ENCODE data around the gene USP32.
"Not testable (repeated sequence)": the region's sequence is repeated elsewhere in the genome, so short reads cannot be mapped to it uniquely, and the experiment has no call there.

Gene USP32

DNA sequence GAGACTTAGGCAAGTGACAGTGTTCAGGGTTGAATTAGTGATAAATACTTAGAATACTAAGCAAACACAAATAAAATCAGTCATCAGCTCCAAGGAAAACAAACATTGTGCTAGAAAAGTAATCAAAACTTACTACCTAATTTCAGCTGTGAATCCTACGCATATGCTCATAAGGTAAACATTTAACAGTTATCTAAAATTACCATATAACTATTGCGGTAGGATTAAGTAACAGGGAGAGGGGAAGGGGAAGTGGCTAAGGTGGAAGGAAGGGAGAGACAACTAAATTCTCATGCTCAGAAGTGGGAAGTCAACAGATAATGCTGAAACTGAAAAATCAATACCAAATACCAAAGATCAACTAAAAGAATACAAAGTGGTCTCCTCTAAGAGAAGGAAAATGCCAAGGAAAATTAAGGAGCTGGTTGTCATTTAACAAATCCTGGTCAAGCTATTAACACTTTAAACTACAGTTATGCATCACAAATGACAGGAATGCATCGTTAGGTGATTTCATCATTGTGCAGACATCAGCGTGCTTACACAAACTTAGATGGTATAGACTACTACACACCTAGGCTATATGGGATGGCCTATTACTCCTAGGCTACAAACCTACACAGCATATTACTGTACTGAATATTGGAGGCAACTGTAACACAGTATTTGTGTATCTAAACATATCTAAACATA, 20.0 kb downstream of the USP32 start:
- no peak for DNase-seq

DNA sequence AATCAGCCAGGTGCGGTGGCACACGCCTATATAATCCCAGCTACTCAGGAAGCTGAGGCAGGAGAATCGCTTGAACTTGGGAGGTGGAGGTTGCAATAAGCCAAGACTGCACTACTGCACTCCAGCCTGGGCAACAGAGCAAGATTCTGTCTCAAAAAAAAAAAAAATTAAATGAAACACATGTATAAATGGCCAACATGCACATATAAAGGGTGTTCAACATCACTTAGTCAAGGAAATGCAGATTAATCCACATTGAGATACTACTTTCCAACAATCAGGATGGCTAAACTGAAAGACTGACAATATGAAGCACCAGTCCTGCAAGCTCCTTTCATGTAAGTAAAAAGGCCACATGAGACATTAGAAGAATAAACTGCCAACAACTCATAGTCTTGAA, 20.5 kb downstream of the USP32 start:
- DNase-seq, result no peak

DNA sequence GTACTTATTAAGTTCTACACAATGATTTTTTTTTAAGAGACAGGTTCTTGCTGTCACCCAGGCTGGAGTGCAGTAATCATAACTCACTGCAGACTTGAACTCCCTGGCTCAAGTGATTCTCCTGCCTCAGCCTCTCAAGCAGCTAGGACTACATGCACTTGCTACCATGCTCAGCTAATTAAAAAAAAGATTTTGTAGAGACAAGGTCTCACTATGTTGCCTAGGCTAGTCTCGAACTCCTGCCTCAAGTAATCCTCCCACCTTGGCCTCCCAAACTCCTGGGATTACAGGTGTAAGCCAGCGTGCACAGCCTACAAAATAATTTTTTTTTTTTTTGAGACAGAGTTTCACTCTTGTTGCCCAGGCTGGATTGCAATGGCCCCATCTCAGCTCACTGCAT, 22.2 kb downstream of the USP32 start:
- no peak for DNase-seq

DNA sequence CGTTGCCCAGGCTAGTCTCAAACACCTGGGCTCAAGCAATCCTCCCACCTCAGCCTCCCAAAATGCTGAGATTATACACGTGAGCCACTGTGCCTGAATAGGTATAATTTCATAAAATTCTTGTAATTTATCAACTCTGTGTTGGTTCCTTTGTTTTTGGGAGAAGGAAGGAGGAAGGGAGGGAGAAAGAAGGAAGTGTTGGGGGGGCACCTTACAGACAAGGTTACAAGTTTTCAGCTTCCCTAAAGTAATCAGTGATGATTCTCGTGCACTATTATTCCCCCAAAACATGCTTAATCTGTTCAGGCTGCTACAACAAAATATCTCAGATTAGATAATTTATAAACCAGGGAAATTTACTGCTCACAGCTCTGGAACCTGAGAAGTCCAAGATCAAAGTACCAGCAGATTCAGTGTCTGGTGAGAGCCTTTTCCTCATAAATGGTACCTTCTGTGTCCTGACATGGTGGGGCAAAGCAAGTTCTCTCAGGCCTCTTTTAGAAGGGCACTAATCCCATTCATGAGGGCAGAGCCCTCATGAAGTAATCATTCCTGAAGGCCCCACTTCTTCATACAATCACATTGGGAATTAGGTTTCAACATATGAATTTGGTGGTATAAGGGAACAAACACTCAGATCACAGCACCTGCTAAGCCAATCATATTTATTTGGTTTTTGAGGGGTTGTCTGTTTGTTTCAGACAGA, 28.1 kb downstream of the USP32 start:
- DNase-seq, result no peak

DNA sequence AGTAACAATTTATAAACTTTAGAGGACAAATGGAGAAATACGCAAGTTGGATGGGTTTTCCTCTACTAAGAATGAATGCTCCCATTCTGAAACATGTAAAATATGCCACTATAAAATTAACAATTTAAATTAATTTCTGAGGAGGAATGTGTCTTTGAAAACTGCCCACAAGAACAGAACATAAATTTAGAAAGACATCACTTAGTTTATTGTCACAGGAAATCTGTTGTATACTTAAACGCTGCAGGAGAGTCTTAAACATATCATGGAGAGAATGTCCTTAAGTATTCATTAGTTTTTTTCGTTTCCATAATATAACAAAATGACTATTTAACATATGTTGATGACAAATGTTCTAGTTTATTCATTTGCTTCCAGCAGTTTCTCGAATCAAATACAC, 29.6 kb downstream of the USP32 start:
- no peak for DNase-seq

DNA sequence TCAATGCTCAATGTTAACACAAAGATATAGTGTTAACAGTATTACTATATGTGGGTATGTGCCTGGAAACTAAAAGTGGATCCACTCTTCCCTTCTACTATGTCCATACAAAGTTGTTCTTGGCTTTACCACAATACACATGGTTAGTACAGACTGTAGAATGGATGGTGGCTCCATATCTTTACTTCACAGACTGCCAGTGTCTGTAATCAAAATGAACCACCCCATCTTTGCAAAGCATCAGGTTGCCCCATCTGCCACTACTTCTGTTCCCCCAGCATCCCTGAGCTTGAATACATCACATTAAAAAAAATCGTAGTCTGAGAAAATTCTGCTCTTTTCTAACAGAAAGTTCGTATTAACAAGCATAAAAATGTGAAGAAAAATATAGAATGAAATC, 30.0 kb downstream of the USP32 start:
- DNase-seq, result no peak

DNA sequence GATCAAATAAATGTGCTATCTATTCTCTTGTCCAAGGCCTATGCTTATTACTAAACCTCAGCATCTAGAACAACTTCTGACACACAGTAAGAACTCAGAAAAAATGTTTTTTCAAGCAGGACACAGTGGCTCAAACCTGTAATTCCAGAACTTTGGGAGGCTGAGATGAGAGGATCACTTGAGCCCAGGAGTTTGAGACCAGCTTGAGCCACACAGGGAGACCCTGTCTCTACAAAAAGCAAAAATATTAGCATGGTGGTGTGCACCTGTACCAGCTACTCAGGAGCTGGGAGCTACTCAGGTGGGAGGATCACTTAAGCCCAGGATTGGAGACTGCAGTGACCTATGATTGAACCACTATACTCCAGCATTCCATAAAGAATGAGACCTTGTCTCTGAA, 32.5 kb downstream of the USP32 start:
- DNase-seq, result no peak

DNA sequence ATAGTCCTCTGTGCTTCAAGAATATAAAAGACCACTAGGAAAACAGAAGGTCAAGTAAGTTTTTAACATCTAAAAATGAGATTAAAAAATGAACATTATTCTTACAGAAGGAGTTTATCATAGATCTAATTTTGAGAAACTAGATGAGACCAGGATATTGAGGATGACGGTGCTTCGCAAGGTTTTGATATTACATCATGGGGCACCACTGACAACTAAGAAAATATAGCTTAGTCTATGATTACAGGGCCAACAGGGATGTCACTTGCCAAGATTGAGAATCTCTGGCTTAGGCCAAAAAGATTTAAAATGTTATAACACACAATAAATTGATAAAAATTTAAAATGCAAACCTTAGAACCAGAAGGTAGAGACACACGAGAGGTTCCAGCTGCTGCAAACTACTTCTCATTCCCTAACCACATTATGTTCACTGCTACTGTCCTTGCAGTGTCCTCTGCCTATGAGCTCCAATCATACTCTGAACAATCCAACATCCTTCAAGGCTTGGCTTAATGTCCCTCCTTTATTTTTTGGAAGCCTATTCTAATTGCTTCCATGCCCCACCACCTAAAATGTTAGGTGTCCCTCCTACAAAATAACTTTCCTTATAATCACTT, 33.2 kb downstream of the USP32 start:
- DNase-seq, result no peak

DNA sequence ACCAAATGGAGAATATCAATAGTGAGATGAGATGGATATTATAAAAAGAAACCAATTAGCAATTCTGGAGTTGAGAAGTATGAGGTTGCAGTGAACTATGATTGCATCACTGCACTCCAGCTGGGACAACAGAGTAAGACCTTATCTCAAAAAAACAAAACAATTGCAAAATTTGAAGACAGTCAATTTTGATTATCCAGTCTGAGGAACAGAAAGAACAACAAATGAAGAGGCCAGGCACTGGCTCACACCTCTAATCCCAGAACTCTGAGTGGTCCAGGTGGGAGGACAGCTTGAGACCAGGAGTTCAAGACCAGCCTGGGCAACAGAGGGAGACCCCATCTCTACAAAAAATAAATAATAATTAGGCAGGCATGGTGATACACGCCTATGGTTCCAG, 35.0 kb downstream of the USP32 start:
- no peak for DNase-seq

DNA sequence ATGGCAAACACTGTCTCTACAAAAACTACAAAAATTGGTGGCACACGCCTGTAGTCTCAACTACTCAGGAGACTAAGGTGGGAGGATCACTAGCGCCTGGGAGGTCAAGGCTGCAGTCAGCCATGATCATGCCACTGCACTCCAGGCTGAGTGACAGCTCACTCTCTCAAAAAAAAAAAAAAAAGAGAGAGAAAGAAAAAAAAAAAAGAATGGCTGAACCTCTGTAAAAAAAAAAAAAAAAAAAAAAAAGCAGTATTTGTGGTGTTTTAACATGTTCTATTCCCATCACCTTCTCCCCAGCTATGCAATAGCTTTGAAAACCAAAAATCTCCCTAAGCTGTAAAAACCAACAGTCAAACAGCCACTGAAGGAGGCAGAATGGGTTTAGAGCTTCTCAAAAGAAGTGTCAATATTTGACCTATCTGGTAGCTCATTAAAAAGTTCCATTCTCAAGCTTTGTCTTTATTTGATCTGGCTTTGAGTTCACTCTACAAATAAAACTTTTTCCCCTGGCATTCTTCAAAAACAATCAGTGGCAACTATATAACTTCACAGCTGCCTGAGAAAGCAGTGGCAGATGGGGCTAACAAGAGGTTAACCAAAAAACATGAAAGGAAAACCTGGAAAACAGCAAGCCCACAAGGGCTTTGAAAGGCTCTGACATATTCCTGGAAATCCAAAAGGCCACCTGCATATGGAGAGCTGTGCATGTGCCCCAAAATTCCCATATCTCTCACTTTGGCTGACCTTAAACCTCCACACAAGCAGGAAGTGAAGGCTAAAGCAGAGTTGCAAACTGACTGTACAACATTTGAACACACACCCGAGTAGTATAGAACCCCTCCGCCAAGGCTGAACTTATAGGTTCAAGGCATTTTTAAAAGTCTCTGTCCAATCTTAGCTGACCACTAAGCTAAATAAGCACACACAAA, 36.0 kb downstream of the USP32 start:
- no peak for DNase-seq

DNA sequence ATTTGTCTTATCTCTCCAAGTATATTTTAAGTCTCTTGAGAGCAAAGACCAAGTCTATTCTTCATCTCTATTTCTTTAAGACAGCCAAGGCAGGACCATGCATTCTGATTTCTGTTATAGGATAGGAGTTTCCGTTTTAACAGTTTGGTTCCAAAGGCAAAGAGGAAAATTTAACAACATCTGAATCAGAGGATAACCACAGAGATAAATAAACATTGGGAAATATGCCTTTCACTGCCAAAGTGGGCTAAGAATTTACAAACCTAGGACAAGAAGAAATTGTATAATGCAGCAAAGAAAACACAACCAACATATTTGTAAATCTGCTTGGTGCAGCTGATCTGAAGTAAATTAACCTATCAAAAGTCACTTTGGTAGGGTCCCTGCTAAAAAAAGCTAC, 37.7 kb downstream of the USP32 start:
- DNase-seq, result no peak

DNA sequence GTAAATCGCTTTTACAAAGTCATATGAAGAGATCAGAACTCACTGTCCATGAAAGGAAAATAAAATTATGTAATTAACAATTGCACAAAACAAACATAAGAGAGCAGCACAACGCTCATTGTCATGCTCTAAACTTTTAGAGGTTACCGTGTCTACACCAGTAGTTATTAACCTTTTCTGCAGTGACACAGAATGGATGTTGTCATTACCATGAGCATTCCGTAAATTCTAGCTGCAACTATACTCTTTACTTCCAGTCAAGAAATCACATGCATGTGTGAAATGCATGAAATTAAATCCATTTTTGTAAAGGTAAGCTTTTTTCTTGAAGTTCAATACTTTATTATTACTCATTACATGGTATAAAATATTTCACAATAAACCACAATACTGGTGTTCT, 38.2 kb downstream of the USP32 start:
- no peak for DNase-seq

DNA sequence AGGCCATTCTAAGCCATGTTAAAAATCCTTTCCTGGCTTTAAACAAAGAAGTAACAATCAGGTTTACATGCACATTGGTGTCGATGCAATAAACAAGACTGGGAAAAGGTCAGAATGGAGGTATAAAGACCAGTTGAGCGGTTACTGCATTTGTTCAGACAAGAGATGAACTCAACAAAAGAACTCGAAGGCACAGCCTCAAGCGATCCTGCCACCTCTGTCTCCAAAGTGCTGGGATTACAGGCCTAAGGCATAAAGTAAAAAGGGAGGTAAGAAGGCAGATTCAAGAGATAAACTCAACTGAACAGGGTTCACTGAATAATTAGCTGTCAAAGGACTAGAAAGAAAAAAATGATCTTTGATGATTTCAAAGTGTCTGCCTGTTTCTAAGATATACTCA, 39.4 kb downstream of the USP32 start:
- DNase-seq, result no peak

DNA sequence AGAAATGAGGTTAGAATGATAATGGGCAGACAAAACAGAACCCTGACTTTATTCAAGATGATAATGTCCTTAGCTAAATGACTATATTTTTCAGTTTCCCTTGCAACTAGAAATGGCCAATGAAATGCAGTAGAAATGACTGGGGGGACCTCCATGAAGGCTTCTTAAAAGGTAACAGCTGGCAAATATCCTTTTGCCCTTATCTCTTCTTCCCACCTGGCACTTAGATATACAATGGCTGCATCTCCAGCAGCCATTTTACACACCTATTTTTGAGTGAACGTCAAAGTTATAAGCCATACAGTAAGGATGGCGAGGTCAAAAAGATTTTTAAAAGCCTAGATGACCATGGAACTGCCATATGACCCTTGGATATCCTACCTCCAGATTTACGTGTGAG, 39.9 kb downstream of the USP32 start:
- DNase-seq, result no peak

DNA sequence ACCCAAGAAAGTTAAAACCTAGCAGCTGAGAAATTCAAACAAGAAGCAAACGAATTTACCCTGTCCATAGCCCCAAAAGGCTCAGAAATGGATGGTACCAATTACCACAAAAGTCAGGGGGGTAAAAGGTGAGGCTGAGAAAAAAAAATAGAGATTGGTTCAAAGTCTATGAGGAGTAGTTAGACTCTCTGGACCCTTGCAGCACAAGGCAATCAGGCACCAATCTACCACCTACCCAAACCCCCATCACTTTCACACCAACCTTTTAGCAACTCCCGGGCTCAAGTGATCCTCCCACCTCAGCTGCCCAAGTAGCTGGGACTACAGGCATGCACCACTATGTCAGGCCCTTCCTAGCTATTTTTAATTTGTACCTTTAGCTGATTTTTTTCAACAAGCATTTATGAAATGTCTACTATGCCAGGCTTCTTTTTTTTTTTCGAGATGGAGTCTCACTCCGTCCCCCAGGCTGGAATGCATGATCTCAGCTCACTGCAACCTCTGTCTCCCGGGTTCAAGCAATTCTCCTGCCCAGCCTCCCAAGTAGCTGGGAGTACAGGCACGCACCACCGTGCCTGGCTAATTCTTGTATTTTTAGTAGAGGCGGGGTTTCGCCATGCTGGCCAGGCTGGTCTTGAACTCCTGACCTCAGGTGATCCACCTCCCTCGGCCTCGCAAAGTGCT, 40.8 kb downstream of the USP32 start:
- DNase-seq, result no peak

DNA sequence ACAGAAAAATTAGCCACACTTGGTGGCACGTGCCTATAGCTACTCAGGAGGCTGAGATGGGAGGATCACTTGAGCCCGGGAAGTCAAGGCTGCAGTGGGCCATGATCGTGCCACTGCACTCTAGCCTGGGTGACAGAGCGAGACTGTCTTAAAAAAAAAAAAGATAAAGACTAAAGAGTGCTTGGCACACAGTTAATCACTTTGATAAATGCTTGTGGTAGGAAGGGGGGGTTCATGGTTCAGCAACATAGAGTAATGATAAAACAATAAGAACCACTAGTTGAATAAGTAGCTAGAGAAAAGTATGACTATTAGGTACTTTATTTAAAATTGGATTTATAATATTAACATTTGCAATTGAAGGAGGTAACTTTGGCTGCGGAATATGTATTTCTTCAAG, 43.3 kb downstream of the USP32 start:
- DNase-seq, result no peak

DNA sequence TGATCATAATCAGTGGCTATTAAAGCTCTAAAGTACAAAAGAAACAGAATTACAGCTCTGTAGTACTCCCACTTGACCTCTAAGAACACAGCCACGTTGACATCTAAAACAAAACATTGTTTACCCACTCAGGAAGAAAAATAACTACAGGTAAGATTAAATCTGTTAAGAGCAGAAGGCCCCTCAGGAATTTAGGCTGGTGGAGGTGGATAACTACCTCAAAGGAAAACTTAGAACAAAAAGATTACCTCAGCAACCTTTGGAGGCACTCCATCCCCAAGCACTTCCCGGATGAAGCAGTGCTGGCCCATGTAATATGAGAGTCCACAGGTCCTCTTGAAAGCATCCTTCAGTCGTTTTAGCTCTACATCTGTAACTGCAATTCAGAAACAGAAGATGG, 46.7 kb downstream of the USP32 start:
- no peak for DNase-seq

DNA sequence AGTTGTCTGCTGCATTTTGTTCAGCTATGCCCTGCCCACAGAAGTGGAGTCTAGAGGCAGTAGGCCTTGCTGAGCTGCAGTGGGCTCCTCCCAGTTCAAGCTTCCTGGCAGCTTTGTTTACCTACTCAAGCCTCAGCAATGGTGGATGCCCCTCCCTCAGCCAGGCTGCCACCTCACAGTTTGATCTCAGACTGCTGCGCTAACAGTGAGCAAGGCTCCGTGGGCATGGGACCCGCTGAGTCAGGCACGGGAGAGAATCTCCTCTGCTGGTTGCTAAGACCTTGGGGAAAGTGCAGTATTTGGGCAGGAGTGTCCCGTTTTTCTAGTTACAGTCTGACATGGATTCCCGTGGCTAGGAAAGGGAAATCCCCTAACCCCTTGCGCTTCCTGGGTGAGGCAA, 49.4 kb downstream of the USP32 start:
- DNase-seq, result not testable (repeated sequence)

DNA sequence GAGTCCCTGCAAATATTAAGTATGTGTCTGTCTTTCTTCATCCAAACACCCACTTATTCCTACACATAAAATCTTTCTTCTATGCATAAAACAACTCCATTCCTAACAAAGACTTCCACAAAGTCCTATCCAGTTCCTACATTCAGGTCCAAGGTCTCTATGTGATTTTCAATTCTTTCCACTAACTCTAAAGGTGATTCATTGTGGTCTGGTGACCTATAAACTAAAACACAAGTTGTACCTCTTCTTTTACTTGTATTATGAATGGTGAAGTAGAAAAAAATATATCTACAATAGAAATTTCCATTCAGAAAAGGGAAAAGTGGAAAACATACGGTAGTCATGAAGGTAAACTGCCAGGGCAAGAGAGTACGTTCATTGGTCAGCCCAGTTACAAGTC, 56.6 kb downstream of the USP32 start:
- no peak for DNase-seq

DNA sequence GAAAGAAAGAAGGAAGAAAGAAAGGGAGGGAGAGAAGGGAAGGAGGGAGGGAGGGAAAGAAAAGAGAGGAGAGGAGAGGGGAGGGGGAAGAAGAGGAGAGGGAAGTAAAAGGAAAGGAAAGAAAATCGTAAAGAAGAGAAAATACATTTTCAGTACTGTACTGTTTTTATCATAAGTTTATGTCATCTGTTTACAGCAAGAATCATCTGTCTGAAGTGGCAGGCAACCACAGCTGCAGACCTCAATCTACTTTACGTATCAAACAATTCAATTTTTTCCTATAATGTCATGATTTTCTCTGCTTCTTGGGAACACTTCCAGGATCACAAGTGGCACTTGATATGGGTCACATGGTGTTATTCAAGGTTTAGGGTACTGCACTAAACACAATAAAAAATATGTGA, 58.3 kb downstream of the USP32 start:
- DNase-seq, result no peak

DNA sequence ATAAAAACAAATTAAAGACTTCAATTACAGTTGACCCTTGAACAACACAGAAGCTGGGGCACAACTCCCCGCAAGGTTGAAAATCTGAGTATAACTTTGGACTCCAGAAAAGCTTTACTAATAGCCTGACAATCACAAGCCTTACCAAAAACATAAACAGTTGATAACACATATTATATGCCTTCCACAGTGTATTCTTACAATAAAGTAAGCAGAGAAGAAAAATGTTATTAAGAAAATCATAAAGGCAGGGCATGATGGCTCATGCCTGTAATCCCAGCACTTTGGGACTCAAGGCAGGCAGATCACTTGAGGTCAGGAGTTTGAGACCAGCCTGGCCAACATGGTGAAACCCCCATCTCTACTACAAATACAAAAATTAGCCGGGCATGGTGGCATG, 58.9 kb downstream of the USP32 start:
- not testable (repeated sequence) for DNase-seq

DNA sequence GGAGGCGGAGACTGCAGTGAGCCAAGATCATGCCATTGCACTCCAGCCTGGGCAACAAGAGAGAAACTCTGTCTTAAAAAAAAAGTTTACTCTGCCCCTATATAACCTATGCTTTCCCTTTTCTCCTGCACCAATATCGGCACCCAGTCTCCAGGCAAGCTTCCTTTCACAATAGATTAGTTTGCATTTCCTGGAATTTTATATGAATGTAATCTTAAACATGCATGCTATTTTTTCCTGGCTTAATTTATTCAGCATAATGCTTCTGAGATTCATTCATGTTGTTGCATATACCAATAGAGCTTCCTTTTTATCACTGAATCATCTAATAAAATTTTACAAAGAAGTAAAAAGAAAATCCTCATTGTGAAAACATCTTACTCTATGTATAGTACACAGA, 59.4 kb downstream of the USP32 start:
- no peak for DNase-seq

DNA sequence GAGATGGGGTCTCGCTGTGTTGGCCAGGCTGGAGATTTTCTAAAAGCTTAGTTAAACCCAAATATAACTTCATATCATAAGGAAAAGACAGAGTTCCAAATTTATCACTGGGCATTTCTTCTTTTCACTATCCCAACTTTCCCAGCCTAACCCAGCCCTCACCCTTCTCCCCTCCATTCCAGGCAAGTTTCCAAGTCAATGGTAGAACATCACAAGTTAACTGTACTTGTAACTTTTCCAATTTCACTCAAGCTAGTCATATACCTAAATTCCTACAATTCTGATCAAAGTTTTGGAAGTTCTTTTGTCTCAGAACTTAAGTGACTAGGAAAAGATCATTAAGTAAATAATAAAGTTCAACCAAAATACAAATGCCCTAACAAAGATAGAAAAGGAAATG, 61.2 kb downstream of the USP32 start:
- DNase-seq, result no peak

All from effector CD4-positive, alpha-beta T cell (primary cell).